22Rv1 (cell line): Measurements from ENCODE around the gene MAGIX.

ENCODE experiments used
- H3K27ac ChIP-seq: fragments of 450-650 bp; 2 replicates; pipeline ENCODE4 v1.5.1; 2017
- CTCF ChIP-seq: fragments of 450-650 bp; IDR thresholded peaks from 2 replicates; pipeline ENCODE4 v1.5.1; 2017; ENCODE audit warnings: mild to moderate bottlenecking
- ZFX ChIP-seq: fragments of 450-650 bp; IDR thresholded peaks from 2 replicates; pipeline ENCODE4 v1.6.1; 2017; ENCODE audit warnings: antibody characterized with exemption, borderline replicate concordance

MAGIX gene

GRCh38 chrX:49212861-49213260, 50.3 kb downstream of the MAGIX start:
- TF ChIP-seq CTCF, result no peak
- no peak overlapping the region for H3K27ac ChIP-seq

GRCh38 chrX:49214416-49214815, 51.9 kb downstream of the MAGIX start:
- TF ChIP-seq ZFX (no peak), CTCF (no peak)
- H3K27ac ChIP-seq, result no peak overlapping the region

DNA sequence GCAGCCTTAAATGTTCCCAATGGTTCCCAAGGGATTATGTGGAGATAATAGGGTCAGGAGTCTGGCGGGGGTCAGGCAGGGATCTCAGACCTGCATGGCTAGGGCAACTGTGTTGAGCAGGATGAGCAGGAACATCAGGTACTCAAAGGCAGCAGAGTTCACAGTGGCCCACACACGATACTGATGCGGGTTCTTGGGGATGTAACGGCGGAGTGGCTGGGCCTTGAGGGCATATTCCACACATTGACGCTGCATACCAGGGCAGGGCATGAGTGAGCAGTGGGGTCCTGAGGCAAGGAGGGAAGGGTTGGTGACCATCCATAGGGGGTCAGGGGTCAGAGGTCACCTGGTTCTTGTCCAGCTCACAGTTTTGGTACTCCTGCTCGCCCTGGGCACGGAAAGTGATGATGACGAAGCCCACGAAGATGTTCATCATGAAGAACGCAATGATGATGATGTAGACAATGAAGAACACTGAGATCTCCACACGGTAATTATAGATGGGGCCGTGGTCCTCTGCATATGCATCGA, 52.5 kb downstream of the MAGIX start:
- no peak overlapping the region for H3K27ac ChIP-seq

More for the DNA sequence above, 52.5 kb downstream of the MAGIX start:
- no peak for TF ChIP-seq CTCF
